Neural cell (in vitro differentiated cells): ENCODE data around the gene WDR59.

Experiments
- CTCF ChIP-seq: fragments of 450-650 bp; IDR thresholded peaks from 2 replicates; pipeline ENCODE4 v1.5.1; 2014; ENCODE audit warnings: antibody characterized with exemption, mild to moderate bottlenecking, moderate library complexity; ENCODE audit not compliant: poor library complexity, severe bottlenecking
- EZH2 ChIP-seq: fragments of 200-600, 300-800 bp; shearing (Covaris generic), sonication (generic); IDR thresholded peaks from 2 replicates; pipeline ENCODE4 v1.6.1; 2014; ENCODE audit warnings: antibody characterized with exemption, low read length, borderline replicate concordance, mild to moderate bottlenecking; ENCODE audit not compliant: insufficient read depth, poor library complexity, severe bottlenecking
- RAD21 ChIP-seq: fragments of 450-650 bp; conservative IDR thresholded peaks from 2 replicates; pipeline ENCODE4 v1.6.1; 2014; ENCODE audit warnings: antibody characterized with exemption, mild to moderate bottlenecking, moderate library complexity
- REST ChIP-seq: IDR thresholded peaks from 2 replicates; pipeline ENCODE4 v1.6.1; 2012; ENCODE audit warnings: borderline replicate concordance

GRCh38 chr16:75004460-75004859 lies 19.5 kb upstream of the WDR59 start:
- TF ChIP-seq CTCF (no peak), RAD21 (no peak), EZH2 (no peak), REST (no peak)
